ENCODE results near the gene MYDGF. TPM values are rescaled to one million over a fixed set of nuclear protein-coding genes. Genes with fewer than 3 reads are reported as not detected.
A peak's percentile ranks its signal among the peaks of the same experiment; 100 is the strongest.

The MYDGF gene
- total and polyA plus RNA-seq, 2 of the 13 experiments (the other 11 are each of a cell fraction or from before 2014, with no cell fraction given), result 116 to 198 TPM

GRCh38 chr19:4649392-4650047, 20.6 kb downstream of the MYDGF start:
- intact Hi-C loops (cut with micrococcal nuclease; ENCODE audit: unreplicated experiment), result loop anchor here (5.0 kb wide), 1 partner anchor 582 kb away; the partner anchor contains the start of gene ZBTB7A
- in situ Hi-C loops (cut with HindIII; ENCODE audit: extremely low pct_ligation_motif_present, low pct_unique_long_range_greater_than_20kb), result no loop called here
- ATAC-seq, result no peak
- FAIRE-seq, result no peak
- no TSS peak for BruUV-seq (replicated peaks)
- peaks cover 8% of the 10 kb centered on the region for H3K4me1 ChIP-seq (ENCODE audit: insufficient read depth, low read length)
- H3K4me3 ChIP-seq (replicated peaks in 1 of 3; ENCODE audit: insufficient read depth in 1 of 3, low read depth in 2 of 3, low read length in 3 of 3), result no peak overlapping the region
- CTCF ChIA-PET (ENCODE audit: low intra/inter-chr PET ratio, low total read pairs), result no interaction called here
- POLR2A ChIA-PET, result no interaction called here
- H2AFZ ChIP-seq (ENCODE audit: low read length), result no peak overlapping the region
- H3K36me3 ChIP-seq (replicated peaks in 1 of 2; ENCODE audit: control insufficient read depth in 1 of 2, insufficient read depth in 2 of 2, low read length in 2 of 2), result peaks cover 2 to 23% of the 10 kb centered on the region in 2 experiments; a peak in 3 of 5 replicates
- H3K9ac ChIP-seq (ENCODE audit: insufficient read depth, low read depth, low read length), result no peak overlapping the region
- no peaks in the 10 kb centered on the region for H3K9me3 ChIP-seq (ENCODE audit: low read length)
- WGBS (ENCODE audit: low lambda C conversion rate), result 100% methylated on average over 13 of the region's 19 CpGs
- H3K4me2 ChIP-seq (ENCODE audit: low read depth, low read length), result no peak overlapping the region
- no peak overlapping the region for H3K27ac ChIP-seq (ENCODE audit: extremely low read length, insufficient read depth, low read length)
- DNase-seq (ENCODE audit: low spot score), result no peak
- peaks cover 9% of the 10 kb centered on the region; the same call in 1 of the 2 replicates for H4K20me1 ChIP-seq (ENCODE audit: insufficient read depth, low read length)
- H3K27me3 ChIP-seq (ENCODE audit: control insufficient read depth in 1 of 2, insufficient read depth in 2 of 2, low read length in 2 of 2), result no peaks in the 10 kb centered on the region
- peaks cover 9% of the 10 kb centered on the region for H3K79me2 ChIP-seq (ENCODE audit: insufficient read depth, low read length)
- TF ChIP-seq PHF5A (CRISPR knock-in tag; IDR thresholded peaks at IDR 0.05; ENCODE audit: low read depth, unreplicated experiment) (no peak), MED8 (CRISPR knock-in tag; IDR thresholded peaks at IDR 0.05; ENCODE audit: insufficient replicate concordance) (no peak), TGIF2 (CRISPR knock-in tag; IDR thresholded peaks at IDR 0.05) (no peak), ZBTB14 (CRISPR knock-in tag; IDR thresholded peaks at IDR 0.05) (no peak), ZNF768 (CRISPR knock-in tag; IDR thresholded peaks at IDR 0.05) (peak; percentile 98), ARID3A (IDR thresholded peaks at IDR 0.05; ENCODE audit: low read depth, low read length) (no peak), ZMYM3 (CRISPR knock-in tag; IDR thresholded peaks at IDR 0.05) (peak; percentile 52), FOXO1 (CRISPR knock-in tag; IDR thresholded peaks at IDR 0.05) (no peak), ZIK1 (CRISPR knock-in tag; IDR thresholded peaks at IDR 0.05; ENCODE audit: borderline replicate concordance, low read depth) (no peak), ZNF614 (CRISPR knock-in tag; IDR thresholded peaks at IDR 0.05; ENCODE audit: borderline replicate concordance) (no peak), AGO2 (optimal IDR thresholded peaks at IDR 0.05; ENCODE audit: low read depth, low read length) (peak; percentile 38), MIER3 (CRISPR knock-in tag; IDR thresholded peaks at IDR 0.05; ENCODE audit: borderline replicate concordance) (no peak), ZNF704 (CRISPR knock-in tag; IDR thresholded peaks at IDR 0.05; ENCODE audit: borderline replicate concordance) (no peak), USF2 (IDR thresholded peaks at IDR 0.05; ENCODE audit: low read depth, low read length) (no peak), USF2 (CRISPR knock-in tag; IDR thresholded peaks at IDR 0.05; ENCODE audit: borderline replicate concordance) (no peak), HNRNPUL1 (IDR thresholded peaks at IDR 0.05; ENCODE audit: low read depth, low read length) (no peak), IKZF5 (CRISPR knock-in tag; IDR thresholded peaks at IDR 0.05) (no peak)

Measured in HepG2 (cell line).